Left kidney (tissue), 2 donors: ENCODE results near the gene CC2D2B. TPM values are rescaled to one million over a fixed set of nuclear protein-coding genes. Genes with fewer than 3 reads are reported as not detected.

Experiments
- DNase-seq: peaks from one replicate; pipeline ENCODE4 v3.0.0-alpha.2; 2013
- polyA plus RNA-seq: library from polyadenylated mRNA; unstranded; fragments of 120-200 nt; gene quantifications from one replicate; pipeline ENCODE4 v1.2.1, GENCODE V29; 2013; ENCODE audit not compliant: insufficient read length

The CC2D2B gene
- polyA plus RNA-seq, 1 donor, result 3.3 TPM

- DNase-seq, result no peak
Measured at GRCh38 chr10:96075977-96076376, 168.2 kb downstream of the CC2D2B start.

- DNase-seq, result no peak
Measured at GRCh38 chr10:96077156-96077555, 169.4 kb downstream of the CC2D2B start.

GRCh38 chr10:96082153-96082552 lies 174.4 kb downstream of the CC2D2B start:
- no peak for DNase-seq

Other genes starting within 250 kb of the CC2D2B start
- gene TCTN3, start 214.0 kb upstream of the CC2D2B start, polyA plus RNA-seq, result 76.9 TPM
- gene ENTPD1, start 151.8 kb upstream of the CC2D2B start, polyA plus RNA-seq, result 23.1 TPM
- gene CCNJ, start 135.6 kb downstream of the CC2D2B start, polyA plus RNA-seq, result 21.4 TPM
- gene ZNF518A, start 222.3 kb downstream of the CC2D2B start, polyA plus RNA-seq, result 69.9 TPM